H1 (cell line): ENCODE results near the gene SLC9A3. TPM values are rescaled to one million over a fixed set of nuclear protein-coding genes. Genes with fewer than 3 reads are reported as not detected.

Experiments used
- CTCF ChIA-PET: fragments of 300-600 bp; sonication (Branson Sonifier 250); formaldehyde crosslinking; loops from one replicate; lab custom pipeline; 2021; ENCODE audit not compliant: partially characterized antibody; lab: Charles Lee
- POLR2A ChIA-PET: fragments of 300-600 bp; sonication (Branson Sonifier 250); formaldehyde crosslinking; loops from one replicate; lab custom pipeline; 2021; ENCODE audit warnings: inconsistent platforms; ENCODE audit not compliant: partially characterized antibody; lab: Charles Lee
- DNase-seq, 2 experiments: peaks; one replicate each; pipeline versions ENCODE4 v3.0.0 to v3.0.0-alpha.2; 2010 to 2022; ENCODE audit warnings: low spot score in 2 of 2, low read depth in 1 of 2, mixed read lengths in 1 of 2
- FAIRE-seq: peaks from 2 replicates; lab custom pipeline; 2011; peaks lifted over from hg19 to GRCh38; lab: Jason Lieb, UNC
- H2AFZ ChIP-seq: 2 replicates; pipeline ENCODE4 v1.8.1; 2012; ENCODE audit warnings: low read length, inconsistent platforms
- H2AK5ac ChIP-seq: 2 replicates; pipeline ENCODE4 v1.6.1; 2013; ENCODE audit warnings: low read depth, low read length
- H2BK120ac ChIP-seq: replicated peaks from 2 replicates; pipeline ENCODE3; 2013; ENCODE audit warnings: low read depth, low read length, inconsistent platforms
- H2BK12ac ChIP-seq: 2 replicates; pipeline ENCODE4 v1.6.1; 2013; ENCODE audit warnings: low read depth, low read length
- H2BK15ac ChIP-seq: 2 replicates; pipeline ENCODE4 v1.6.1; 2013; ENCODE audit warnings: low read length
- H2BK20ac ChIP-seq: 2 replicates; pipeline ENCODE4 v1.6.1; 2013; ENCODE audit warnings: low read length
- H2BK5ac ChIP-seq: 2 replicates; pipeline ENCODE4 v1.6.1; 2013; ENCODE audit warnings: low read depth, low read length
- H3K14ac ChIP-seq: 2 replicates; pipeline ENCODE4 v1.6.1; 2013; ENCODE audit warnings: inconsistent platforms; ENCODE audit not compliant: insufficient read length
- H3K18ac ChIP-seq: 2 replicates; pipeline ENCODE4 v1.6.1; 2013; ENCODE audit warnings: low read length; ENCODE audit errors: extremely low read depth
- H3K23ac ChIP-seq: 2 replicates; pipeline ENCODE4 v1.6.1; 2013; ENCODE audit warnings: inconsistent platforms; ENCODE audit not compliant: insufficient read length
- H3K23me2 ChIP-seq: 2 replicates; pipeline ENCODE4 v1.6.1; 2013; ENCODE audit warnings: low read depth, low read length
- H3K27ac ChIP-seq: 2 replicates; pipeline ENCODE4 v1.6.1; 2011; ENCODE audit warnings: low read depth, low read length, inconsistent platforms
- H3K27me3 ChIP-seq, 4 experiments: replicated peaks in 1 of 4; 1 replicate in 1 of 4; 2 replicates in 3 of 4; pipeline versions ENCODE4 v1.6.1 to v1.8.1; 2011 to 2013; ENCODE audit warnings: low read length in 3 of 4, mild to moderate bottlenecking in 3 of 4, inconsistent platforms in 2 of 4, mixed read lengths in 2 of 4, moderate library complexity in 1 of 4; ENCODE audit not compliant: control insufficient read depth in 3 of 4, insufficient read depth in 3 of 4; ENCODE audit errors: extremely low read depth in 1 of 4
- H3K36me3 ChIP-seq, 4 experiments: 2 replicates each; pipeline versions ENCODE4 v1.6.1 to v1.8.1; 2011 to 2013; ENCODE audit warnings: mild to moderate bottlenecking in 4 of 4, low read length in 3 of 4, moderate library complexity in 2 of 4, control low read depth in 1 of 4, inconsistent platforms in 1 of 4; ENCODE audit not compliant: insufficient read depth in 4 of 4, control insufficient read depth in 2 of 4
- H3K4ac ChIP-seq: replicated peaks from 2 replicates; pipeline ENCODE3; 2013; ENCODE audit warnings: low read length, low read depth, mixed read lengths, inconsistent platforms; ENCODE audit not compliant: insufficient read length
- H3K4me1 ChIP-seq, 4 experiments: replicated peaks in 1 of 4; 1 replicate in 1 of 4; 2 replicates in 3 of 4; pipeline versions ENCODE4 v1.6.1 to v1.8.1; 2011 to 2013; ENCODE audit warnings: low read length in 3 of 4, inconsistent platforms in 2 of 4, mixed read lengths in 1 of 4; ENCODE audit not compliant: insufficient read depth in 4 of 4, control insufficient read depth in 3 of 4
- H3K4me2 ChIP-seq, 2 experiments: 2 replicates each; pipeline versions ENCODE4 v1.6.1 to v1.8.1; 2011 to 2013; ENCODE audit warnings: low read depth in 2 of 2, low read length in 2 of 2, control low read depth in 1 of 2, inconsistent platforms in 1 of 2, mild to moderate bottlenecking in 1 of 2; ENCODE audit not compliant: insufficient read depth in 1 of 2
- H3K4me3 ChIP-seq, 4 experiments: fragments of 200-600, 300-600 bp in 1 of 4; sonication (generic), shearing (Covaris generic), sonication (Bioruptor Twin) in 1 of 4; 2 replicates each; pipeline versions ENCODE4 v1.5.1 to v1.8.1; 2011 to 2016; ENCODE audit warnings: low read length in 4 of 4, low read depth in 3 of 4, control low read depth in 2 of 4, inconsistent platforms in 2 of 4, mild to moderate bottlenecking in 2 of 4, mixed read lengths in 1 of 4, moderate library complexity in 1 of 4; ENCODE audit not compliant: insufficient read depth in 2 of 4; ENCODE audit errors: extremely low read depth in 1 of 4
- H3K56ac ChIP-seq: replicated peaks from 2 replicates; pipeline ENCODE3; 2013; ENCODE audit warnings: low read depth, mild to moderate bottlenecking, mixed read lengths, low read length, inconsistent platforms; ENCODE audit not compliant: insufficient read length
- H3K79me1 ChIP-seq: 2 replicates; pipeline ENCODE4 v1.6.1; 2013; ENCODE audit warnings: low read depth, low read length, control low read depth
- H3K79me2 ChIP-seq, 2 experiments: 2 replicates each; pipeline versions ENCODE4 v1.6.1 to v1.8.1; 2012 to 2013; ENCODE audit warnings: low read length in 2 of 2, mild to moderate bottlenecking in 2 of 2, inconsistent platforms in 1 of 2; ENCODE audit not compliant: insufficient read depth in 2 of 2, control insufficient read depth in 1 of 2
- H3K9ac ChIP-seq, 4 experiments: replicated peaks in 1 of 4; 1 replicate in 1 of 4; 2 replicates in 3 of 4; pipeline versions ENCODE4 v1.6.1 to v1.8.1; 2011 to 2013; ENCODE audit warnings: low read depth in 3 of 4, low read length in 3 of 4, control low read depth in 2 of 4, mild to moderate bottlenecking in 2 of 4, moderate library complexity in 2 of 4, inconsistent platforms in 1 of 4; ENCODE audit errors: extremely low read depth in 1 of 4
- H3K9me3 ChIP-seq, 2 experiments: 2 replicates each; pipeline versions ENCODE4 v1.6.1 to v1.8.1; 2012 to 2013; ENCODE audit warnings: mild to moderate bottlenecking in 2 of 2, moderate library complexity in 2 of 2, control low read depth in 1 of 2, inconsistent platforms in 1 of 2, low read depth in 1 of 2, low read length in 1 of 2, mixed read lengths in 1 of 2; ENCODE audit not compliant: insufficient read depth in 2 of 2
- H4K20me1 ChIP-seq, 2 experiments: replicated peaks in 1 of 2; 2 replicates each; pipeline versions ENCODE3 to v1.8.1; 2011 to 2013; ENCODE audit warnings: inconsistent platforms in 2 of 2, low read length in 2 of 2, mild to moderate bottlenecking in 1 of 2; ENCODE audit not compliant: insufficient read depth in 2 of 2, control insufficient read depth in 1 of 2
- H4K5ac ChIP-seq: 2 replicates; pipeline ENCODE4 v1.6.1; 2013; ENCODE audit warnings: low read length, low read depth, mixed read lengths, inconsistent platforms; ENCODE audit not compliant: insufficient read length
- H4K8ac ChIP-seq: 2 replicates; pipeline ENCODE4 v1.8.0; 2013; ENCODE audit warnings: mild to moderate bottlenecking, moderate library complexity, low read length, inconsistent platforms; ENCODE audit not compliant: insufficient read depth; ENCODE audit errors: extremely low read depth
- H4K91ac ChIP-seq: replicated peaks from 2 replicates; pipeline ENCODE3; 2013; ENCODE audit warnings: low read length, mixed read lengths, inconsistent platforms; ENCODE audit not compliant: insufficient read length
- ATF2 ChIP-seq: IDR thresholded peaks from 2 replicates; pipeline ENCODE4 v1.6.1; 2012; ENCODE audit warnings: low read length, inconsistent platforms
- CREB1 ChIP-seq: IDR thresholded peaks from 2 replicates; pipeline ENCODE4 v1.6.1; 2012; ENCODE audit warnings: inconsistent platforms
- EGR1 ChIP-seq: IDR thresholded peaks from 2 replicates; pipeline ENCODE4 v1.6.1; 2011; ENCODE audit warnings: low read depth, low read length, borderline replicate concordance
- GABPA ChIP-seq: IDR thresholded peaks from 2 replicates; pipeline ENCODE4 v1.6.1; 2011; ENCODE audit warnings: mild to moderate bottlenecking, low read length, moderate library complexity, borderline replicate concordance; ENCODE audit not compliant: insufficient read depth
- HDAC6 ChIP-seq: IDR thresholded peaks from one replicate; pipeline ENCODE4 v1.7.1; 2012; ENCODE audit warnings: low read depth, mild to moderate bottlenecking, inconsistent platforms, low read length, moderate library complexity
- KDM4A ChIP-seq: IDR thresholded peaks from one replicate; pipeline ENCODE4 v1.7.1; 2012; ENCODE audit warnings: low read depth, mild to moderate bottlenecking, moderate library complexity, low read length, inconsistent platforms; ENCODE audit not compliant: severe bottlenecking
- RAD21 ChIP-seq, 2 experiments: IDR thresholded peaks in 1 of 2; conservative IDR thresholded peaks in 1 of 2; 2 replicates each; pipeline ENCODE4 v1.6.1; 2011; ENCODE audit warnings: low read depth in 2 of 2, low read length in 2 of 2, improper control_type of control experiment in 1 of 2, inconsistent platforms in 1 of 2, mild to moderate bottlenecking in 1 of 2, moderate library complexity in 1 of 2
- RNF2 ChIP-seq: fragments of 200-900, 300-1000 bp; sonication (generic); IDR thresholded peaks from 2 replicates; pipeline ENCODE4 v1.7.1; 2016; ENCODE audit warnings: borderline replicate concordance, low read depth, mild to moderate bottlenecking, antibody characterized with exemption, low read length; ENCODE audit not compliant: poor library complexity, severe bottlenecking; ENCODE audit errors: missing control alignments
- SIRT6 ChIP-seq: IDR thresholded peaks from one replicate; pipeline ENCODE4 v1.7.1; 2012; ENCODE audit warnings: low read length, inconsistent platforms
- SRF ChIP-seq: IDR thresholded peaks from 2 replicates; pipeline ENCODE4 v1.6.1; 2011; ENCODE audit warnings: mild to moderate bottlenecking, low read depth, low read length, moderate library complexity
- WGBS, 2 experiments: shearing (Covaris generic) in 1 of 2; methylation state at CpG; one replicate each; pipeline versions ENCODE4 v1.1.6 to v1.1.7; 2013 to 2015; ENCODE audit warnings: low lambda C conversion rate in 2 of 2, mixed read lengths in 2 of 2, inconsistent platforms in 1 of 2, low coverage in 1 of 2, missing lambda C conversion rate in 1 of 2; ENCODE audit not compliant: insufficient replicate concordance in 2 of 2, insufficient coverage in 1 of 2, insufficient read length in 1 of 2; ENCODE audit errors: extremely low coverage in 1 of 2, missing lambda C conversion rate in 1 of 2; 5-methylcytosine and 5-hydroxymethylcytosine counted together
- polyA plus RNA-seq, 7 experiments: library from polyadenylated mRNA; depleted of rRNA in 3 of 7; stranded (reverse) in 5 of 7; unstranded in 2 of 7; fragments of >200 nt in 5 of 7; fragments of 200-250 nt in 2 of 7; gene quantifications; 1 replicate in 5 of 7; 2 replicates in 1 of 7; 4 replicates in 1 of 7; pipeline versions ENCODE4 v1.2.1 to v1.2.3, GENCODE V29; 2011 to 2013; ENCODE audit warnings: missing spikeins in 2 of 7, mixed read lengths in 2 of 7
- total RNA-seq: library from RNA; stranded (reverse); fragmentation: NEBNext Ultra II Directional; extraction: Animal tissue kit (Norgen Biotek cat#: 25700); gene quantifications from 2 replicates; pipeline ENCODE4 v1.2.1, GENCODE V29; 2021

SLC9A3 gene
- total and polyA plus RNA-seq, 2 of the 8 experiments (the other 6 are each of a cell fraction or from before 2014, with no cell fraction given): 0.95 to 1.0 TPM

- no peak overlapping the region for H4K8ac ChIP-seq
- H3K4ac ChIP-seq: no peak overlapping the region
- no peak overlapping the region for H2BK12ac ChIP-seq
- H3K18ac ChIP-seq: no peak overlapping the region; the same call in 1 of the 2 replicates
- WGBS, 2 experiments: 47% methylated on average over 19 of the region's 20 CpGs; no CpG with 5 or more reads in 1 of the 2 experiments
- H3K36me3 ChIP-seq: no peaks in the 10 kb centered on the region
- FAIRE-seq (no peak), DNase-seq (peak; percentile 21 to 64)
- H4K20me1 ChIP-seq: no peaks in the 10 kb centered on the region
- no peaks in the 10 kb centered on the region for H3K23me2 ChIP-seq
- H3K23ac ChIP-seq: no peak overlapping the region
- ChIA-PET CTCF (interaction anchor here (0.7 to 1.2 kb wide), 6 partner anchors 14 to 90 kb away, joined by 3 to 5 read pairs (median 3); no protein-coding TSS in a partner anchor), POLR2A (no interaction called here)
- H2BK120ac ChIP-seq: no peak overlapping the region
- H3K4me3 ChIP-seq: peak overlapping the region in 1 of 4 experiments; percentile 43; a peak in 2 of 8 replicates
- H3K79me1 ChIP-seq: no peaks in the 10 kb centered on the region
- H3K9me3 ChIP-seq: no peaks in the 10 kb centered on the region
- H3K27me3 ChIP-seq: peaks cover 2 to 12% (median 6%) of the 10 kb centered on the region in 4 experiments; a peak in 5 of 7 replicates
- no peak overlapping the region for H2BK15ac ChIP-seq
- H4K5ac ChIP-seq: no peak overlapping the region
- no peak overlapping the region for H2BK5ac ChIP-seq
- H3K14ac ChIP-seq: no peak overlapping the region
- no peaks in the 10 kb centered on the region for H3K4me1 ChIP-seq
- H4K91ac ChIP-seq: no peak overlapping the region
- no peak overlapping the region for H2BK20ac ChIP-seq
- no peak overlapping the region for H2AFZ ChIP-seq
- H3K4me2 ChIP-seq: peak overlapping the region in 1 of 2 experiments; percentile 58; a peak in 2 of 4 replicates
- H3K56ac ChIP-seq: no peak overlapping the region
- no peak overlapping the region for H3K27ac ChIP-seq
- no peak overlapping the region for H3K9ac ChIP-seq
- H2AK5ac ChIP-seq: no peak overlapping the region
- no peaks in the 10 kb centered on the region for H3K79me2 ChIP-seq
- TF ChIP-seq HDAC6: no peak
- TF ChIP-seq GABPA: peak; percentile 49; the same call in 1 of the 2 replicates
- no peak for TF ChIP-seq KDM4A
- no peak for TF ChIP-seq CREB1
- peak; percentile 47 to 65 for TF ChIP-seq RAD21 (IDR thresholded peaks at IDR 0.05 in 1 of 2, conservative IDR thresholded peaks at IDR 0.05 in 1 of 2; ENCODE audit: low read depth in 2 of 2, low read length in 2 of 2)
- TF ChIP-seq EGR1: no peak
- TF ChIP-seq SIRT6: no peak
- TF ChIP-seq RNF2: no peak
- TF ChIP-seq ATF2: no peak
- TF ChIP-seq SRF: no peak
These were observed 41.7 kb upstream of the SLC9A3 start for GRCh38 chr5:565782-566440.
